HG03469 (cell line): ENCODE measurements around the gene DDAH1.
A peak's percentile ranks its signal among the peaks of the same experiment; 100 is the strongest.

Experiments used
- ATAC-seq: cut with Tn5 transposase; IDR thresholded peaks from one replicate; pipeline ENCODE4 v1.9.1; 2021; ENCODE audit warnings: mild to moderate bottlenecking, moderate library complexity, moderate number of reproducible peaks; ENCODE audit not compliant: unreplicated experiment

DDAH1 gene

DNA sequence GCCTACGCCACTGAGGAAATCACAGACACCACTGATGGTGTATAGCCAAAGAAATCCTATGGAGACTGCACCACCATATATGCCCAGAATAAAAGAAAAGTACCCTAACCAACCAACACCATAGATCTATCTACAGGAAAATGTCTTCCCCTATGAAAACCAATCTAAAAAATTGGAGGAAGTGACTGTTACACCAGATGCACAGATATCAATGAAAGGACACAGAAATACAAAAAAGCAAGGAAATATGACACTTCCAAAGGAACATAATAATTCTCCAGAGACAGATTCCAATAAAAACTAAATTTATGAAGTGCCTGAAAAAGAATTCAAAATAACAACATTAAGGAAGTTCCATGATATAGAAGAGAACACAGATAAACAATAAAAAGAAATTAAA lies 131.8 kb downstream of the DDAH1 start:
- ATAC-seq = no peak

DNA sequence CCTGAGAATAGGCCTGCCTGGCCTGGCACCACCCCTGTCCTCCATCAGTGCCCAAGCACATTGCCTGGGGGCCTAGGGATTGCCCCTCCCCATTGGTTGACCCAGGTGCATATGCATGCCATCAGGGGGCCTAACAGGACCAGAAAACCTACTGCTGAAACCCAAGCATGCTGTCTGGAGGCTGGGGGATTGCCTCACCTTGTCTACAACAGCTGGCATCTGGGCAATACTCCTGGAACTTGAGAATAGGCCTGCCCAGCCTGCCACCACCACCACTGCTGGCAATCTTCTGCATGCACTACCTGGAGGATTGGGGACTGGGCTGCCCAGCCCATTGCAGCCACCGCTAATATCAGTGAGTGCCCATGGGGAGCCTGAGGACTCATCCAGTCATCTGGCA lies 132.4 kb downstream of the DDAH1 start:
- no peak for ATAC-seq

DNA sequence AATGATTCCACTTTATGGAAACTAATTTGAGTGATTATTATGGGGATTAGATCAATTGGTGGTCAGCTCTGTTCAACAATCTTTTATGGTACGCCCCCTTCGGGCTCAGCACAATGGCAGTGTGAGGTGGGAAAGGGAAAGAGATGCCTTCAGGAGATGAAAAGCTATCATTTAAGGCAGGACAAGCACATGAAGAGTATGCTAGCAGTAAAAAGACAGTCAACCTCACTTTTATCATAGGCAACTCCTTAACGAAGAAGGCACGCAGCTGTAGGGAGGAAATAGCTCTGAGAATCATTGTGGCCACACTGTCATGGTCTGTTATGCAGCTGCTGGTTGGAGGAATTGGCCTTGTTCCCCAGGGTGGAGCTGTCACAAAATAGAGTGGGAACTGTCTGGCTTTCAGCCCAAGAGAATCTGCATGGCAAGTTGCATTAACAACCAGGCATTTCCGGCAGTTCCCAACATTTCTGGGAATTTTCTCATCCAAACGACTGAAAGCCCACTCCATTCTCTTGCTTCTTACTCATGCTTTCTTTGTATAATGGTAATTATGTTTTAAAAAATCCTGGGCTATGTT lies 134.2 kb downstream of the DDAH1 start:
- no peak for ATAC-seq

DNA sequence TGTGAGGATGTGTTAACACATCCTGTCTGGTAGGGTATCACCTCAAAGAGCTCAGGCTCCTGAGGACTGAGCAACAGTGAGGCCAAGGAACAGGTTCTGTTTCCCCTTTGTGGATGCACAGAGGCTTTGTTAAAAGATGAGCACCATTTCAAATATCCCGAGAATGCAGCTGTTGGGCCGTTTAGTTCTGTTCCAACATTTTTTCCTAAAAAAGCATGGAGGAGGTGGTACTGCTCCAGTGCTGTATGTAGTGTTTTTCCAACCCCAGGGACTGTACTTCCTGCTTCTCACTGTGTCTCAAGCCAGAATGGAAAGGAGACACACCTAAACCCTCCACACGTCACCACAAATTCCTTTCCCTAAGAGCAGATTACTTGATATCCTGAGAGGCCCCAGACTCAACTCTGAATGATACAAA lies 134.7 kb downstream of the DDAH1 start:
- ATAC-seq = no peak

DNA sequence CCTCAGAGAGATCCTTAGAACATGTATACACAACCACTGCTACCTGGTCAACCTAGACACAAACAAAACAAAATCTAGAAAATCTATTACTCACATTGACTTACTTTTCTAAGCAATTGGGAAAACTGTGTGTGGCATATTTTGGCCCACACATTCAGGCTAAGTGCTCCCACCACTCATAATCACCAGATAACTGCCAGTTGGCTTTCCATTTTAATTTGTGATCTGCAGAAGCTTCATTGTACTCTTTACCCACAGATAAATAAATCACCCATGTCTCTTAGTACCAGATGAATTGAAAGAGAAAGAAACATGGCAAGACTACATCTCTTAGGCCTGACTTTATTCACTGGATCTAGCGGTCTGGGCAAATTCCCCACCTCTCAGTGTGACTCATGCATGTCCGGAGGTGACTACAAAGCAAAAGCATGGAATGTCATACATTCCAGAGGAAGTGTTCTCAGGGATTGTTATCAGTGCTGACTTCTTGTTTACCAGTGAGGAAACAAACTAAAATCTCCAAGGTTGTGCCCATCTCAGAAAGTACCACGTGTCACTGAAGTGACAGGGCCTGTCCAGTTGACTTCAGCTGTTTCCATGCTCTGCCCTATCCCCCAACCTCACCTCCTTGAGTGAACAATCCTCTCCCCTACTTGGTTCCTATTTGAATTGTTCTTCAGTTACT lies 136.1 kb downstream of the DDAH1 start:
- no peak for ATAC-seq

DNA sequence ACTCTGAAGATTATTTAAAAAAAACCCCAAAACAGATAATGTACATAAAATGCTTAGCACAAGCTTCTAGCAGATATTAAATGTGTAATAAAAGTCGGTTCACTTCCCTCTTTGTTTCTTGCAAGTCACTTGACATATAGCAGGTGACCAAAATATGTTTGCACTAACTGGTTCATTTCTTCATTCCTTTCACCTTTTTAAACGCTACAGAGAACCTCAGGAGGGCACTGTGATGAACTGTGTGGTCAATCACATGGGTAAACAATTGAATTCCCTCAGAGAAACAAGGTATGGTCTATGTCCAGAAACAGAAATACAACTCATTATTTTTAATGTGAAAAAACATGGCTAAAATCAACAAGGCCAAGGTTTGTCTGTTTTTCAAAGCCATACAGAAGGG lies 137.2 kb downstream of the DDAH1 start:
- no peak for ATAC-seq

DNA sequence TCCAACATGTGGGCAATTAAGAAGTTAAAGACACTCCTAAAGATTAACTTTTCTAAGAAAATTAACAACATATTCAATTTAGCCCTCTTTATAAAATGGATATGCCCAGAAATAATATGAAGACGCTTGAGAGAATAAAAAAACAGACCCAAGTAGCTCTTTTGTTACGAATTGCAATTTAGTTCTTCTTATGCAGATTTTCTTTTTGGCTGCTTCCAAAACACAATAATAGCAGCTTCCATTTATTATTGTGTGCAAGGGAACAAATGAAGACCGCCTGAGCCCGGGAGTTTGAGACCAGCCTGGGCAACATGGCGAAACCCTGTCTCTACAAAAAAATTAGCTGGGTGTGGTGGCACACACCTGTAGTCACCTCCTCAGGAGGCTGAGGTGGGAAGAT lies 138.1 kb downstream of the DDAH1 start:
- ATAC-seq = no peak

DNA sequence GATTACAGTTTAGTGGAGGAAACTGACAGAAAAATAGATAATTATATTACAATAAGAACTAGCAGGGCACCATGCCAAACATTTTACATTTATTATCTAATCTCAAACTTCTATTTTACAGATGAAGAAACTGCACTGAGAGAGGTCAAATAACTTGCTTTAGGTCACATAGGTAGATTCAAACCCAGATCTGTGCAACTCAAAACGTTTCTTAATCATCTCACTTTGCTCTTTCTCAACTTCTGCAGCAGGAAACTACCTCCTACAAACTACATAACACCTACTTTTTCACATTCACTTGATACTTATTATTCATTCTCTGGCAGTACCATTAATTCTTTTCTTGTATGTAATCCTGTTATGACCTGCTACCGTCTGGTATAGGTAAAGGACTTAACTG lies 138.6 kb downstream of the DDAH1 start:
- no peak for ATAC-seq

DNA sequence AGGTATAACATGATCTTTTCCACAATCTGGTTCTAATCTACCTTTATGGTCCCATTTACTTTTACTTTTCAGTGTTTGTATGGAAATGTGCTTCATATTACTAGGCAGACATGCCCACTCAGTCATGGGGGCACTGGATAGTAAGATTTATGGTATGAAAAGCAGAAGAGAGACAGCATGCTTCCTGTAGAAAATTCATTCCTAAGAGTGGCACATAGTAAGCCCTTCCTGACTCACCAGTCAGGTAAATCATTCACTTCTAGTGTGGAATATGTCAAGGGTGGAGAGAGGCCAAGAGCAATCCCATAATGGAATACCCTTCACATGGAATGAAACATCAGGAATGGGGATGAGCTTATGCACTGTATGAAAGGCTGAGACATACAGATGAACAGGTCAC lies 139.0 kb downstream of the DDAH1 start:
- no peak for ATAC-seq

DNA sequence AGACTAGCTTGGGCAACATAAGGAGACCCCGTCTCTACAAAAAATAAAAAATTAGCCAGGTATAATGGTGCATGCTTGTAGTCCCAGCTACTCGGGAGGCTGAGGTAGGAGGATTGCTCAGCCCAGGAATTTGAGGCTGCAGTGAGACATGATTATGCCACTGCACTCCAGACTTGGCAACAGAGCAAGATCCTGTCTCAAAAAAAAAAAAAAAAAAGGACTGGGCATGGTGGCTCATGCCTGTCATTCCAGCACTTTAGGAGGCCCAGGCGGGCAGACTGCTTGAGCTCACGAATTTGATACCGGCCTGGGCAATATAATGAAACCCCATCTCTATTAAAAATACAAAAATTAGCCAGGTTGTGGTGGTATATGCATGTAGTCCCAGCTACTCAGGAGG lies 141.2 kb downstream of the DDAH1 start:
- no peak for ATAC-seq

DNA sequence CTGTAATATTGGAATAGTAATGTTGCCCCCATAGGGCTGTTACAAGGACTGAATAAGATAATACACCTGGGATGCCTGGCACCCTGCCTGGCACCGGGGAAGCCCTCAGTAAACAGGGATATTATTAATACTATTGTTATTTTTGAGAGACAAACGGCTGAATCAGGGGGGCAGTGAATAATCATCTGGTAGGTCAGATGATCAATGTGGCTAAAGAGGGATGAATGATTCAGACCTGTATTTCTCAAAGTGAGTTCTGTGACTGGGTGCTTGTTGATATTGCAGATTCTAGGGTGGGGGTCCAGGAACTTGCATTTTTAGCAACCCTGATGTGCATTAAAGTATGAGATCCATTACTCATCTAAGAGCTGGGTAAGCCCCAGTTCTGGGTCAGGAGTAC lies 142.3 kb downstream of the DDAH1 start:
- ATAC-seq = no peak

DNA sequence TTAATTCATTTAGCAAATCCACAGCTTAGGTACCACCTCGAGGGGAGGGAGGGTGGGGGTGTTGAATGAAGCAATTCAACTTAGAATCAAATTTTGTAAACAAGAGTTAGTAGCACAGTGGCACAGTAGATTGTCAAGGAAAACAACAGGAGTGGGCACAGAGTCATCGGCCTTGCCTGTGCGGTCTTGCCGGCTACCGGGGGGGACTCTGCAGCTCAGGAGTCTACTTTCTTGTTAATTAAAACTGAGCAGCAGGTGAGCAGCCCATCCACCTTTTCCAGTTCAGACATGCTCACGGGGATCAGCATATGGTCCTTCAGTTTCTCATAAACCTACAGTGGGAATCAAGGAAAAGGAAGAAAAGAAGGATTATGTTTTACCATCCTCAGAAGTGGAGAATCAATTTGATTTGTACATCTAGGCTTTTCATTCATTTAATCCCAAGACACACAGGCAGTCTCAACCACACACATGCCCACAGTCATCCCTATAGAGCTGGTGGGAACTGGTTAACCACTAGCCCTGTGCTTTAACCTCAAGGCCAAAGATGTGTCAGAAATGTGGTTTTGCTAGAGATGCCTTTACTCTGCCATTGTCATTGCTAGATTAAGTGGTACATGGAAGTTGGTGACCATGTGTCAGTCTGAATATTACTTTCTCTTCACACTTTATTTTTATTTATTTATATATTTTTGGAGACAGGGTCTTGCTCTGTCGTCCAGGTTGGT lies 143.6 kb downstream of the DDAH1 start:
- ATAC-seq = peak; percentile 81

DNA sequence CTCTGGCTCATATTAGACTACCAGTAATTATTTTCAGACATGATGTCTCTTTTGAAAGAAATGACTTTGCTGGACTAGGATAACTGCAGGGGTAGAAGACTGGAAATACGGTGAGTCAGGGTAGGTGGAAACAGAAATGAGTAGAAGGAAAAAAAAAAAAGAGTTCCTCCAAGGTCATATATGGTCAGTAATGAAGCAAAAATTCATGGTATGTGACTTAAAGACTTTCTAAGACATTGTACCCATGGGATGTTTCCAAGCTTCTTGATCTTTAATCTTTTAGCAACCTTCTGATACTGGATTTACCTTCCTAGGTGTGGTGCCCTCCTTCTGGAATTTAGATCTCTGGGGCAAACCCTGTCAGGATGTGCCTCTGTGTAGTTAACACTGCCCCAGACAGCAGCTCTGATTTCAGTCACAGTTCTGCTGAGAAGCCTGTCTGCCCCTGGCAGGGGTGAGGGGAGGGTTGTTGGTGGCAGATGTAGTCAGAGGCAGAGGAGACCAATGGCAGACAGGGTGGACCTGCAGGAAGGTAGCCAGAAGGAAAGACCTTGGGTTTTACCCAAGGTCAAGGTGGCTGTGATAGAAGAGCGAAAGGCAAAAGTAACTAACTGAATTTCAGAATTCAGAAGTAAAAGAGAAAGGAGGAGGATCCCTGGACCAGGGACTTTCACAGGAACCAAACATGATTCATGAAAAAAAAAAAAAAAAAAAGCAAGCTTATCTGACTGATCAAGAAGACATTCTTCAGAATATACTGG lies 144.4 kb downstream of the DDAH1 start:
- ATAC-seq = no peak

DNA sequence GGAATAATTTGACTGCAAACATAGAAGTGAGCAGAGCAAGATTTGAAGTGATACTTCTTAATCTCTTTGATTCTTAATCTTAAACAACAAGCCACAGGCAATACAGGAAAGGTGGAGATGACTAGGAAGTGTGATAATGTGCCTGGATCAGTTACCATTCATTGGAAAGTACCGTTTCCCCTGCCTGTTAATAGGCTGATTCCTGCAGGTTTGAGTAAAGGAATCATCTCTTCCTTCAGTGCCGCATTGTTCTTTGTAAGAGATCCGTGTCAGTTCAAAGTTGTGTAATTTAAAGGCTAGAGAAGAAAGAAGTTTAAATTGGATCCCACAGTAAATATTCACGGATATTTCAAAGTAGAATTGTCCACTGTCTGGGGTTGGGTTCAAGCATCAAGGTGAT lies 145.0 kb downstream of the DDAH1 start:
- ATAC-seq = no peak

DNA sequence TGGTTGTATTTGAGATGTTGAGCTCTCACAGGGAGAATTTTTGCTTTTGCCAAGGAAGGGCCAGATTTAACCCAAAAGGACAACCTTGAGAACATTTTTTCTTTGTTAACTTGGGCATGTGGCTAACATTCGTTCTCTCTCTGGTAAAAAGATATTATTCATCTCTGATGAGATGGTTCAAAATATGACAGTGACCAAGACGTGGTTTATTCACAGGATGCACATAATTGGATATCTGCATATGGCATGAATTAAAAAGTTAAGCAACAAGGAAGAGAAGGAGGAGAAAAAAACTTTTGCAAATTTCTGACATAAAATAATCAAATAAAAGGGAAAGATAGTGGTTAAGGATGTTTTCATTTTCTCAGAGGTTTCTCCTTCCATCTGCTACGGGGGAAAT lies 145.5 kb downstream of the DDAH1 start:
- no peak for ATAC-seq

DNA sequence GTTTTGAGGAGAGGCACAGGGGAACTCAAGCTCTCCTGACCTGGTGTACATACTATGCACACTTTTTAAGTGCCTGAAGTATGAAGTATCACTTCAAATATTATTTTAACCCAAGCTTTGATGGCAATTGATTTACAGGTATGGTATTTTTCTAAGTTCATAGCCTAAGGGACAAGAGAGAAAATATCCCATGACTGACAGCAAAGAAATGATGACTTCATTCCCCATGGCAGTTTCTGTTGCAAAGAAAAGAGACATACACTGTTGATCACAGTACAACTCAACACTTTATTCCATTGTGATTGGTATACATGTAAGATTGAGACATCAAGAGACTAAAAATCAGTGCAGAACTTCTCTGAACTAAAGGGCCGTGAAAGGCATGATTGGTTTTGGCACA lies 146.7 kb downstream of the DDAH1 start:
- no peak for ATAC-seq

DNA sequence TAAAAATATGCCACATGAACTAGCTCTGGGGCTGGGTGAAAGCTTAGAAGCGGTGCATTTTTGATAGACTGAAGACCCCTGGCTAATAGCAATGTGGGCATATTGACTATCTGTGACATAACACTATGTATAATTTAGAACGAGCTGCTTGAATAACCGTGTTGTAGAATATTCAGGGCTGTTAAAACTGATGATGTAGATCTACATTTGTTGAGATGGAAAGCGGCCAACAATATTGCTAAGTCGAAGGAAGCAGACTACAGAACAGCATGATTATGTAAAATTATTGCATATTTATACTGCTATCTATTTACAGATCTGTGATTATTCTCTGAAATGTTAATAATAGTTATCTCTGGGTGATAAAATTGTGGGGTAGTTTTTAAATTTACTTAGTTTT lies 147.4 kb downstream of the DDAH1 start:
- no peak for ATAC-seq

DNA sequence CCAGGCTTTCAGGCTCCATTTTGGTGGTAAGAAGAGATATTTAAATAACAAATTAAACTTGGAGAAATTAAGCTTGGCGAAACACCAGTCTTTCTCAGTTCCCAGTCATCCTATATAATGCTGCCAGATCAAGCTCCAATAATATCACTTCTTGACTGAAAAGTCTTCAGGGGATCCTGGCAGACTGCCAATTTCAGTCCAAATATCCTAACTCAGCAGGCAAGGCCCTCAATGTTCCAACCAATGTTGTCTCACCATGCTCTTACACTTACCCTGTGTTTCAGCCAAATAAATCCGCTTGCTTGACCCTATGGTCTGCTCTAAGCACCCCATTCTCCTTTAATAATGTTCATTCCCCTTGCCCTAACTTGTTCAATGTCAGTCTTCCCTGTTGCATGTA lies 148.6 kb downstream of the DDAH1 start:
- no peak for ATAC-seq

DNA sequence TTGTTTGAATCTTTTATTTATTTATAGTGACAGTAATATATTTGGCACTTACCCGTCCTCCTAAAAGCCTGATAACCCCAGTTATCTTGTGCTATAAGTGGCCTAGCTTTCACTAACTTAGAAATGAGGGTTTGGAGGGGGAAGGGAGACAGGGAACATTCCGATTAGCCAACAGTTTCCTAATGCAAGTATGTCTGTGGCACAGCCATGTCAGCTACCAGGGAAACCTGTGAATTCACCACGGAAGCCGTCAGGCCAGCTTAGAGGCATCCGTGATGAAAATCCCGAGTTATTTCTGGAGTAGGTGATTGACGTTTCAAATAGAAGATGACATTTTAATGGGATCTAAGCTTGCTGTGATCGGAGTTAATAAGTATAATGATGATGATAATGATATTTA lies 149.2 kb downstream of the DDAH1 start:
- no peak for ATAC-seq

DNA sequence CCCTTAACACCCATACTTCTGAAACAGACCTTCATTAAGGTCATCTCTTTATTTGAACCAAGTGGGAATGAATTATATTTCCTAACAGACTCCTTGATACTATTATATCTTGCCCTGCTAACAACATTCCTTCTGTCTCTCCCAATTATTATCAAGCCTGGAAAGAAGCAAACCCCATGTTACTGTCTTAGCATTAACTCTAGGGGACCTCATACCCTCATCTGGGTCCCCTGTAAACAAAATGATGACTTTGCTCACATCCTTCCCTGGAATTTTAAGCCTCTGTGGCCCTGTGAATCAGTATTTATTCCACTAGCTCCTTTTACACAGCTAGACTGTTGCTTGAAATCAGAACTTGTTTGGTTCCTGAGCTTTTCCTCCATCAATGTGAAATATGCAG lies 150.2 kb downstream of the DDAH1 start:
- ATAC-seq = no peak

DNA sequence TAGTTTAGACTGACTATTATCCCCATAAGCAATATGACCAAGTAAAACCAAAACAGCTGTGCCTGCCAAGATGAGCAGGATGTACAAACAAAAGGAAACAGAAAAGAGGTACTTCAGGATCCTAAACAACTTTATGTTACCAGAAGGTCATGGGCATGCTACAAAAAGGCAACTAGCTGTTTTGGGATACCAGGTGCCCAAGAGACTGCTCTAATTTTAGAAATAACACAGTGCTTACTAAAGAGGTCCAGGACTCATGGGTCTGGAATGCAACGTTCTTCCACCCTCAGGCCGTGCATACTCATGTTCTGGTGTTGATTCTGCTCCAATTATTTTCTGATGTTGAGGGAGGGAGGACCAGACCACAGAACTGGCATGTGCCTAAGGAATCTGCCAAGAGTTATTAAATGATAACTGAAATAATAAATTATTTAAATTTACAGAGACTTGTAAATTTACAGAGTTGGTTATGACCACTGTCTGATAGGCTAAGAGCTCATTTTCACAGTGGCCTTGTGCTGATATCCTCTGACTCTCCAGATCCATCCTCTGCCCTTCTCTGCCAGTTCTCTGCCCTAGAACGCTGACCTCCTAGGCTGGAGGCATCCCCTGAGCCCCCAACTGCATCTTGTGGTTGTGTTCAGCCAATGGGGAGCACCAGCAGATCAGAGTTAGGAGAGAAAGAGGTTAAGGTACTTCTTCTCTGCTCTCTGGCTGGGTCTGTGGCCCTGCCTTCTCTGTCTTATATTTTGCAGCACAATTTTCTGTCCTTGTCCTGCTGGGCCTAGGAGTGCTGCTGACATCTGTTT lies 150.9 kb downstream of the DDAH1 start:
- no peak for ATAC-seq
